K562 (cell line): ENCODE results near the gene G6PD. TPM values are rescaled to one million over a fixed set of nuclear protein-coding genes. Genes with fewer than 3 reads are reported as not detected.
A peak's percentile ranks its signal among the peaks of the same experiment; 100 is the strongest.

ENCODE experiments used
- DACH1 ChIP-seq: fragments of 450-650 bp; IDR thresholded peaks from 2 replicates; pipeline ENCODE4 v1.6.1; 2018; ENCODE audit not compliant: partially characterized antibody
- FOXA1 ChIP-seq: fragments of 450-650 bp; IDR thresholded peaks from 2 replicates; pipeline ENCODE4 v1.6.1; 2016; ENCODE audit warnings: mild to moderate bottlenecking, borderline replicate concordance
- MITF ChIP-seq: IDR thresholded peaks from 2 replicates; pipeline ENCODE4 v1.6.1; 2014; ENCODE audit warnings: antibody characterized with exemption
- NCOR1 ChIP-seq: fragments of 450-650 bp; IDR thresholded peaks from 2 replicates; pipeline ENCODE4 v1.6.1; 2016; ENCODE audit warnings: mild to moderate bottlenecking, moderate library complexity
- NR2C2 ChIP-seq, 2 experiments: fragments of 200-800 bp in 1 of 2; sonication (Bioruptor generic) in 1 of 2; sonication (generic) in 1 of 2; formaldehyde crosslinking in 1 of 2; IDR thresholded peaks; 2 replicates each; pipeline versions ENCODE4 v1.6.1 to v1.8.0; 2016 to 2022; ENCODE audit warnings: mild to moderate bottlenecking in 1 of 2, missing compliant biosample characterization in 1 of 2, missing genetic modification characterization in 1 of 2, missing genetic modification reagents in 1 of 2
- PCBP1 ChIP-seq: fragments of 200-400 bp; formaldehyde crosslinking; IDR thresholded peaks from 2 replicates; pipeline ENCODE4 v1.6.1; 2018; ENCODE audit warnings: mild to moderate bottlenecking, low read depth, low read length; ENCODE audit not compliant: poor library complexity, severe bottlenecking
- SMARCC2 ChIP-seq: fragments of 450-650 bp; IDR thresholded peaks from 2 replicates; pipeline ENCODE4 v1.6.1; 2017; ENCODE audit warnings: antibody characterized with exemption, moderate library complexity, mild to moderate bottlenecking, low read depth
- SRSF9 ChIP-seq: fragments of 200-400 bp; formaldehyde crosslinking; IDR thresholded peaks from 2 replicates; pipeline ENCODE4 v1.6.1; 2017; ENCODE audit warnings: low read depth, low read length, borderline replicate concordance
- ZBTB40 ChIP-seq, 2 experiments: fragments of 450-650 bp in 1 of 2; sonication (generic) in 1 of 2; formaldehyde crosslinking in 1 of 2; IDR thresholded peaks; 2 replicates each; pipeline versions ENCODE4 v1.7.1 to v1.9.0; 2016 to 2022; ENCODE audit warnings: inconsistent platforms in 1 of 2, mild to moderate bottlenecking in 1 of 2, missing genetic modification reagents in 1 of 2
- ZFP30 ChIP-seq: fragments of 250-450 bp; sonication (Bioruptor Pico); IDR thresholded peaks from 2 replicates; pipeline ENCODE4 v1.8.0; 2022; ENCODE audit warnings: moderate library complexity, mild to moderate bottlenecking, inconsistent platforms, borderline replicate concordance
- ZNF696 ChIP-seq: fragments of 250-450 bp; sonication (Bioruptor Pico); conservative IDR thresholded peaks from 2 replicates; pipeline ENCODE4 v1.4.0; 2020; ENCODE audit warnings: mild to moderate bottlenecking, moderate library complexity
- polyA plus RNA-seq, 8 experiments: library from polyadenylated mRNA; depleted of rRNA in 4 of 8; stranded (reverse) in 5 of 8; unstranded in 3 of 8; fragments of >200 nt; fragmentation: Nextera tagmentation in 2 of 8; fragmentation: Illumina TruSeq in 1 of 8; extraction: Ambion mirVana in 2 of 8; extraction: Trizol in 1 of 8; gene quantifications; 2 replicates each; pipeline versions ENCODE4 v1.2.1 to v1.2.3, GENCODE V29; 2011 to 2014; ENCODE audit warnings: inconsistent platforms in 1 of 8, missing spikeins in 1 of 8
- total RNA-seq, 7 experiments: library from RNA; depleted of rRNA in 6 of 7; stranded (reverse); fragments of >200 nt in 6 of 7; fragmentation: Illumina TruSeq in 2 of 7; extraction: Trizol in 2 of 7; gene quantifications; 2 replicates each; pipeline versions ENCODE4 v1.2.1 to v1.2.3, GENCODE V29; 2011 to 2021; ENCODE audit warnings: low replicate concordance in 1 of 7
- TF ChIP-seq, protein P1 (sequence below): fragments of 250-450 bp; sonication (Bioruptor Pico); IDR thresholded peaks from 2 replicates; pipeline ENCODE4 v1.8.0; 2021; ENCODE audit warnings: mild to moderate bottlenecking, moderate library complexity
- TF ChIP-seq, protein P2 (sequence below): fragments of 250-450 bp; sonication (Bioruptor Pico); IDR thresholded peaks from 2 replicates; pipeline ENCODE4 v1.8.0; 2021; ENCODE audit warnings: borderline replicate concordance, mild to moderate bottlenecking, moderate library complexity; ENCODE audit not compliant: poor library complexity, severe bottlenecking

Gene G6PD
- total and polyA plus RNA-seq, 9 of the 15 experiments (the other 6 are each of a cell fraction or from before 2014, with no cell fraction given): 2.9 to 222 (median 66.4) TPM

DNA sequence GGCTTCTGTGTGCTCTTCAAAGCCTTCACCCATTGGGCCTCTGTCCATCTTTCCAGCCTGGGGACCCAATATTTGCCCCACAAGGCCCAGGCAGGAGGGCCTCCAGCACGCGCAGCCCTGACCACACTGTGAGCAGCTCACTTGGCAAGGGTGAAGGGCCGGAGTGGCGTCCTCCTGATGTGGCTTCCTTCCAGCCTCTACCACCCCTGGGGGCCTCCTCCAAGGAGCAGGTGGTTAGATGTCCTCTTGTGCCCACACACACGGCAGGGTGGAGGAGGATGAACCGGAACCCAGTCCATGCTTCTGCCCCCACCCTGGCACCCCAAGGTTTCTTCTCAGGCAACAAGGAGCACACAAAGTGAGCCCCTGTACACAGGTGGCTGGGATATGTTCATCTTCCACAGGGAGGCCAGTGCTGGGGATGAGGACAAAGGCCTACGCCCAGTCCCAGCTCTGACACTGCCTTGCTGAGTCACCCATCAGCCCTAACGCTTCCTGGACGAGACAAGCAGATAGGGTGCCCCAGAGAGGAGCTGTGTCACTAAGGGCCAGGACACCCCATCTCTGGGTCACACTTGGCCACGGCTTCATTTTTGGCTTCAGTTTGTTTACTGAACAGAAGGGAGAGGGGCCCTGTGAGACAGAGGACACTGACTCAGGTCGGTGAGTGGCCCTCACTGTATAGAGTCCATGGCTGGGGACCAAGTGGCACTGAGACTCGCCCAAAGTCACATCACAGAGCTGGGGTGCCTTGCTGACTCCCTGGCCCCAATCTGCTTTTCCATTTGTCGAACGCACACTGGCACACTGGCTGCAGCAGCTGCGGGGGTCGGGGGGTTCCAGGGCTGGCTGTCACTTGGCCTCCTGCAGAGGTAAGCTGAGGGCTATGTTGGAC is 62.1 kb downstream of the G6PD start (continued):
- TF ChIP-seq MITF (no peak), ZFP30 (CRISPR knock-in tag) (no peak), NCOR1 (peak; percentile 57), SRSF9 (no peak), ZNF696 (CRISPR knock-in tag) (no peak), FOXA1 (no peak), ZBTB40 (IDR thresholded peaks at IDR 0.05) (no peak), ZBTB40 (CRISPR knock-in tag; IDR thresholded peaks at IDR 0.05) (no peak), DACH1 (no peak), NR2C2 (CRISPR knock-in tag; IDR thresholded peaks at IDR 0.05) (no peak), NR2C2 (tag; IDR thresholded peaks at IDR 0.05) (peak; percentile 66), SMARCC2 (peak; percentile 44; the same call in 1 of the 2 replicates), PCBP1 (no peak)
- TF ChIP-seq, protein P1, sequence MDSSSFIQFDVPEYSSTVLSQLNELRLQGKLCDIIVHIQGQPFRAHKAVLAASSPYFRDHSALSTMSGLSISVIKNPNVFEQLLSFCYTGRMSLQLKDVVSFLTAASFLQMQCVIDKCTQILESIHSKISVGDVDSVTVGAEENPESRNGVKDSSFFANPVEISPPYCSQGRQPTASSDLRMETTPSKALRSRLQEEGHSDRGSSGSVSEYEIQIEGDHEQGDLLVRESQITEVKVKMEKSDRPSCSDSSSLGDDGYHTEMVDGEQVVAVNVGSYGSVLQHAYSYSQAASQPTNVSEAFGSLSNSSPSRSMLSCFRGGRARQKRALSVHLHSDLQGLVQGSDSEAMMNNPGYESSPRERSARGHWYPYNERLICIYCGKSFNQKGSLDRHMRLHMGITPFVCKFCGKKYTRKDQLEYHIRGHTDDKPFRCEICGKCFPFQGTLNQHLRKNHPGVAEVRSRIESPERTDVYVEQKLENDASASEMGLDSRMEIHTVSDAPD (CRISPR knock-in tag): no peak
- TF ChIP-seq, protein P2, sequence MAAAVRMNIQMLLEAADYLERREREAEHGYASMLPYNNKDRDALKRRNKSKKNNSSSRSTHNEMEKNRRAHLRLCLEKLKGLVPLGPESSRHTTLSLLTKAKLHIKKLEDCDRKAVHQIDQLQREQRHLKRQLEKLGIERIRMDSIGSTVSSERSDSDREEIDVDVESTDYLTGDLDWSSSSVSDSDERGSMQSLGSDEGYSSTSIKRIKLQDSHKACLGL: no peak
